HepG2 (cell line): ENCODE results near the gene MOCS2. TPM values are rescaled to one million over a fixed set of nuclear protein-coding genes. Genes with fewer than 3 reads are reported as not detected.

Experiments used
- AHDC1 ChIP-seq: sonication (generic); formaldehyde crosslinking; IDR thresholded peaks from 2 replicates; pipeline ENCODE4 v1.5.1; 2020; ENCODE audit warnings: mild to moderate bottlenecking, missing genetic modification reagents, borderline replicate concordance
- FOXA3 ChIP-seq: IDR thresholded peaks from 2 replicates; pipeline ENCODE4 v1.6.1; 2016; ENCODE audit warnings: missing genetic modification reagents, missing compliant biosample characterization
- JDP2 ChIP-seq: sonication (generic); formaldehyde crosslinking; IDR thresholded peaks from 2 replicates; pipeline ENCODE4 v1.8.1; 2022; ENCODE audit warnings: missing genetic modification reagents, borderline replicate concordance
- KLF15 ChIP-seq: sonication (generic); formaldehyde crosslinking; IDR thresholded peaks from 2 replicates; pipeline ENCODE4 v1.8.1; 2023; ENCODE audit warnings: borderline replicate concordance, mild to moderate bottlenecking, inconsistent platforms, missing genetic modification reagents, mixed read lengths
- SSRP1 ChIP-seq: IDR thresholded peaks from 2 replicates; pipeline ENCODE4 v1.6.1; 2016; ENCODE audit warnings: control low read depth
- TEF ChIP-seq: sonication (generic); formaldehyde crosslinking; IDR thresholded peaks from 2 replicates; pipeline ENCODE4 v1.5.0; 2020; ENCODE audit warnings: missing genetic modification reagents
- TFE3 ChIP-seq: IDR thresholded peaks from 2 replicates; pipeline ENCODE4 v1.6.1; 2016
- U2AF1 ChIP-seq: fragments of 200-400 bp; formaldehyde crosslinking; optimal IDR thresholded peaks from 2 replicates; pipeline ENCODE3; 2017; ENCODE audit warnings: mild to moderate bottlenecking, low read depth, low read length
- ZNF251 ChIP-seq: sonication (generic); formaldehyde crosslinking; IDR thresholded peaks from 2 replicates; pipeline ENCODE4 v1.9.0; 2021; ENCODE audit warnings: mild to moderate bottlenecking, missing genetic modification reagents
- ZNF292 ChIP-seq: sonication (generic); formaldehyde crosslinking; IDR thresholded peaks from 2 replicates; pipeline ENCODE4 v1.8.1; 2022; ENCODE audit warnings: mild to moderate bottlenecking, low read depth, missing genetic modification reagents, borderline replicate concordance
- ZNF556 ChIP-seq: sonication (generic); formaldehyde crosslinking; IDR thresholded peaks from 2 replicates; pipeline ENCODE4 v1.4.0; 2020; ENCODE audit warnings: mild to moderate bottlenecking, missing genetic modification reagents, borderline replicate concordance
- ZNF746 ChIP-seq: sonication (generic); formaldehyde crosslinking; IDR thresholded peaks from 2 replicates; pipeline ENCODE4 v1.8.0; 2022; ENCODE audit warnings: mild to moderate bottlenecking, missing genetic modification reagents
- polyA plus RNA-seq, 8 experiments: library from polyadenylated mRNA; depleted of rRNA in 3 of 8; stranded (reverse) in 7 of 8; unstranded in 1 of 8; fragments of >200 nt; fragmentation: Illumina TruSeq in 4 of 8; extraction: Trizol in 4 of 8; gene quantifications; 2 replicates each; pipeline versions ENCODE4 v1.2.1 to v1.2.3, GENCODE V29; 2011 to 2016; ENCODE audit warnings: low read depth in 4 of 8, missing spikeins in 1 of 8, mixed read lengths in 1 of 8; ENCODE audit not compliant: insufficient read depth in 1 of 8
- total RNA-seq, 5 experiments: library from RNA; depleted of rRNA; stranded (reverse); fragments of >200 nt; fragmentation: Illumina TruSeq; extraction: Trizol; gene quantifications; 2 replicates each; pipeline ENCODE4 v1.2.3, GENCODE V29; 2016; ENCODE audit warnings: low read depth in 1 of 5
- TF ChIP-seq, protein P1 (sequence below): IDR thresholded peaks from 2 replicates; pipeline ENCODE4 v1.6.1; 2016; ENCODE audit warnings: missing biosample characterization, missing genetic modification reagents, low read depth
- TF ChIP-seq, protein P2 (sequence below): sonication (generic); formaldehyde crosslinking; IDR thresholded peaks from 2 replicates; pipeline ENCODE4 v1.5.0; 2020; ENCODE audit warnings: missing genetic modification reagents
- TF ChIP-seq, protein P3 (sequence below): sonication (generic); formaldehyde crosslinking; IDR thresholded peaks from 2 replicates; pipeline ENCODE4 v1.8.1; 2022; ENCODE audit warnings: low read depth, mild to moderate bottlenecking, missing genetic modification reagents
- TF ChIP-seq, protein P4 (sequence below): sonication (generic); formaldehyde crosslinking; IDR thresholded peaks from 2 replicates; pipeline ENCODE4 v1.4.0; 2020; ENCODE audit warnings: mild to moderate bottlenecking, missing genetic modification reagents

MOCS2 gene
- total and polyA plus RNA-seq, 2 of the 13 experiments (the other 11 are each of a cell fraction or from before 2014, with no cell fraction given) = 19.2 to 41.9 TPM

DNA sequence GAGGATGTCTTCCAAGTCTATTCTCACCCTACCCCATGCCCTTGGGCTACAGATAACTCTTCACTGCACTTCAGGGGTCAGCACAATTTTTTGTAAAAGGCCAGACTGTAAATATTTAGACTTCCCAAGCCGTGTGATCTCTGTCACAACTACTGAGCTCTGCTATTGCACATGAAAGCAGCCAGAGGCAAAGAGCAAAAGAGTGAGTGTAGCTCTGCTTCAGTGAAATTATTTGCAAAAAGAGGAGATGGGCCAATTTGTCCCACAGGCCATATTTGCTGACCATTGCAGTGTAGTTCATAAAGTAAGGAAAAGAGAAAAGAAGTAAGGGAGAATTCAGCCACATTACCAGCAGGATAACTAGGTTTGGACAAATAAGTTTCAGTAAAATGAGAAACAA, 7.0 kb upstream of the MOCS2 start (continued):
- TF ChIP-seq, protein P1, sequence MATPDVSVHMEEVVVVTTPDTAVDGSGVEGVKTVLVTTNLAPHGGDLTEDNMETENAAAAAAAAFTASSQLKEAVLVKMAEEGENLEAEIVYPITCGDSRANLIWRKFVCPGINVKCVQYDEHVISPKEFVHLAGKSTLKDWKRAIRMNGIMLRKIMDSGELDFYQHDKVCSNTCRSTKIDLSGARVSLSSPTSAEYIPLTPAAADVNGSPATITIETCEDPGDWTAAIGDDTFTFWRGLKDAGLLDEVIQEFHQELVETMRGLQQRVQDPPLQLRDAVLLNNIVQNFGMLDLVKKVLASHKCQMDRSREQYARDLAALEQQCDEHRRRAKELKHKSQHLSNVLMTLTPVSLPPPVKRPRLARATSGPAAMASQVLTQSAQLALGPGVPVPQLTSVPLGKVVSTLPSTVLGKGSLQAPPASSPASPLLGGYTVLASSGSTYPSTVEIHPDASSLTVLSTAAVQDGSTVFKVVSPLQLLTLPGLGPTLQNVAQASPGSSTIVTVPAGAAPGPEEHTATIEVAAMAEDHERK = no peak
- TF ChIP-seq, protein P2, sequence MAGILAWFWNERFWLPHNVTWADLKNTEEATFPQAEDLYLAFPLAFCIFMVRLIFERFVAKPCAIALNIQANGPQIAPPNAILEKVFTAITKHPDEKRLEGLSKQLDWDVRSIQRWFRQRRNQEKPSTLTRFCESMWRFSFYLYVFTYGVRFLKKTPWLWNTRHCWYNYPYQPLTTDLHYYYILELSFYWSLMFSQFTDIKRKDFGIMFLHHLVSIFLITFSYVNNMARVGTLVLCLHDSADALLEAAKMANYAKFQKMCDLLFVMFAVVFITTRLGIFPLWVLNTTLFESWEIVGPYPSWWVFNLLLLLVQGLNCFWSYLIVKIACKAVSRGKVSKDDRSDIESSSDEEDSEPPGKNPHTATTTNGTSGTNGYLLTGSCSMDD (CRISPR knock-in tag) = no peak
- TF ChIP-seq TEF = no peak
- TF ChIP-seq, protein P3, sequence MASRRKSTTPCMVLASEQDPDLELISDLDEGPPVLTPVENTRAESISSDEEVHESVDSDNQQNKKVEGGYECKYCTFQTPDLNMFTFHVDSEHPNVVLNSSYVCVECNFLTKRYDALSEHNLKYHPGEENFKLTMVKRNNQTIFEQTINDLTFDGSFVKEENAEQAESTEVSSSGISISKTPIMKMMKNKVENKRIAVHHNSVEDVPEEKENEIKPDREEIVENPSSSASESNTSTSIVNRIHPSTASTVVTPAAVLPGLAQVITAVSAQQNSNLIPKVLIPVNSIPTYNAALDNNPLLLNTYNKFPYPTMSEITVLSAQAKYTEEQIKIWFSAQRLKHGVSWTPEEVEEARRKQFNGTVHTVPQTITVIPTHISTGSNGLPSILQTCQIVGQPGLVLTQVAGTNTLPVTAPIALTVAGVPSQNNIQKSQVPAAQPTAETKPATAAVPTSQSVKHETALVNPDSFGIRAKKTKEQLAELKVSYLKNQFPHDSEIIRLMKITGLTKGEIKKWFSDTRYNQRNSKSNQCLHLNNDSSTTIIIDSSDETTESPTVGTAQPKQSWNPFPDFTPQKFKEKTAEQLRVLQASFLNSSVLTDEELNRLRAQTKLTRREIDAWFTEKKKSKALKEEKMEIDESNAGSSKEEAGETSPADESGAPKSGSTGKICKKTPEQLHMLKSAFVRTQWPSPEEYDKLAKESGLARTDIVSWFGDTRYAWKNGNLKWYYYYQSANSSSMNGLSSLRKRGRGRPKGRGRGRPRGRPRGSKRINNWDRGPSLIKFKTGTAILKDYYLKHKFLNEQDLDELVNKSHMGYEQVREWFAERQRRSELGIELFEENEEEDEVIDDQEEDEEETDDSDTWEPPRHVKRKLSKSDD (CRISPR knock-in tag) = no peak
- no peak for TF ChIP-seq ZNF556
- TF ChIP-seq JDP2 (CRISPR knock-in tag) = no peak
- TF ChIP-seq KLF15 (CRISPR knock-in tag) = no peak
- TF ChIP-seq FOXA3 = peak; percentile 56
- TF ChIP-seq ZNF746 (CRISPR knock-in tag) = no peak
- peak; percentile 85; the same call in 1 of the 2 replicates for TF ChIP-seq AHDC1 (CRISPR knock-in tag)
- peak; percentile 61; the same call in 1 of the 2 replicates for TF ChIP-seq ZNF292 (CRISPR knock-in tag)
- no peak for TF ChIP-seq ZNF251 (CRISPR knock-in tag)
- no peak for TF ChIP-seq SSRP1 (CRISPR knock-in tag)
- peak; percentile 63 for TF ChIP-seq TFE3
- no peak for TF ChIP-seq U2AF1
- TF ChIP-seq, protein P4, sequence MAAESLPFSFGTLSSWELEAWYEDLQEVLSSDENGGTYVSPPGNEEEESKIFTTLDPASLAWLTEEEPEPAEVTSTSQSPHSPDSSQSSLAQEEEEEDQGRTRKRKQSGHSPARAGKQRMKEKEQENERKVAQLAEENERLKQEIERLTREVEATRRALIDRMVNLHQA (CRISPR knock-in tag) = no peak
